ENCODE results near the gene CSMD2. TPM values are rescaled to one million over a fixed set of nuclear protein-coding genes. Genes with fewer than 3 reads are reported as not detected.

Gene CSMD2
- total RNA-seq, 1 experiment from 2014 or later, result 13.2 TPM

GRCh38 chr1:34060187-34060730 lies 104.8 kb downstream of the CSMD2 start (continued):
- TF ChIP-seq STAT6 (CRISPR knock-in tag; conservative IDR thresholded peaks at IDR 0.05; ENCODE audit: low read depth) (no peak), ZNF416 (CRISPR knock-in tag; IDR thresholded peaks at IDR 0.05) (no peak), TEAD4 (CRISPR knock-in tag; IDR thresholded peaks at IDR 0.05) (no peak), CTCF (IDR thresholded peaks at IDR 0.05) (no peak)

GRCh38 chr1:34057347-34058130 lies 107.5 kb downstream of the CSMD2 start:
- Mint-ChIP-seq H3K9me3 (no peaks in the 10 kb centered on the region), H3K4me1 (peaks cover 25% of the 10 kb centered on the region), H3K4me3 (no peak overlapping the region), H3K27ac (no peak overlapping the region), H3K36me3 (no peaks in the 10 kb centered on the region), H3K27me3 (ENCODE audit: low read depth) (no peaks in the 10 kb centered on the region)
- DNase-seq (ENCODE audit: low spot score) (peak; percentile 51), ATAC-seq (peak; percentile 90)
- ChIA-PET POLR2A (no interaction called here), CTCF (interaction anchor here (0.6 to 4.6 kb wide), 10 partner anchors 13 to 686 kb away, joined by 3 to 23 read pairs (median 4); no protein-coding TSS in a partner anchor)
- no peak for TF ChIP-seq KAT7 (CRISPR knock-in tag; IDR thresholded peaks at IDR 0.05; ENCODE audit: borderline replicate concordance)
- peak; percentile 61 for TF ChIP-seq ZNF121 (CRISPR knock-in tag; IDR thresholded peaks at IDR 0.05)

- TF ChIP-seq ERG (CRISPR knock-in tag; IDR thresholded peaks at IDR 0.05) (no peak), CREB1 (CRISPR knock-in tag; IDR thresholded peaks at IDR 0.05) (no peak), NR3C1 (CRISPR knock-in tag; conservative IDR thresholded peaks at IDR 0.05; ENCODE audit: low read depth) (no peak), E2F1 (CRISPR knock-in tag; IDR thresholded peaks at IDR 0.05) (no peak), ZNF512 (CRISPR knock-in tag; IDR thresholded peaks at IDR 0.05; ENCODE audit: borderline replicate concordance) (no peak)
- peaks cover 6% of the 10 kb centered on the region for H3K36me3 Mint-ChIP-seq
- H3K27me3 Mint-ChIP-seq (ENCODE audit: low read depth), result no peaks in the 10 kb centered on the region
- H3K9me3 Mint-ChIP-seq, result peaks cover 3% of the 10 kb centered on the region
- no peak overlapping the region for H3K4me3 Mint-ChIP-seq
- peaks cover 25% of the 10 kb centered on the region for H3K4me1 Mint-ChIP-seq
- ChIA-PET POLR2A (no interaction called here), CTCF (interaction anchor here (0.5 to 0.7 kb wide), 2 partner anchors 11 to 109 kb away, joined by 3 to 5 read pairs; partner anchors contain the start of gene CSMD2)
- H3K27ac Mint-ChIP-seq, result no peak overlapping the region
- no peak for ATAC-seq
- DNase-seq (ENCODE audit: low spot score), result no peak
These were observed 109.2 kb downstream of the CSMD2 start for GRCh38 chr1:34055818-34056217.

All from WTC11 (cell line).